ENCODE results near the gene RCOR3. TPM values are rescaled to one million over a fixed set of nuclear protein-coding genes. Genes with fewer than 3 reads are reported as not detected.
A peak's percentile ranks its signal among the peaks of the same experiment; 100 is the strongest.

RCOR3 gene
- total and polyA plus RNA-seq, 2 of the 8 experiments (the other 6 are each of a cell fraction or from before 2014, with no cell fraction given): 21.4 to 36.3 TPM

- peak; percentile 91 for TF ChIP-seq MAX (IDR thresholded peaks at IDR 0.05)
- TF ChIP-seq TBP (IDR thresholded peaks at IDR 0.05; ENCODE audit: low read depth, low read length): no peak
- TF ChIP-seq CHD1 (IDR thresholded peaks at IDR 0.05; ENCODE audit: low read depth, low read length): no peak
- TF ChIP-seq ATF2 (IDR thresholded peaks at IDR 0.05; ENCODE audit: low read length): no peak
- TF ChIP-seq KDM1A (IDR thresholded peaks at IDR 0.05; ENCODE audit: borderline replicate concordance, low read length): no peak
- TF ChIP-seq CHD2 (IDR thresholded peaks at IDR 0.05; ENCODE audit: low read length): no peak
Measured at GRCh38 chr1:211345719-211346118, 86.6 kb downstream of the RCOR3 start (continued).
